Mammary epithelial cell (primary cell): Measurements from ENCODE around the gene KCNQ1.

Experiments used
- EZH2 ChIP-seq: IDR thresholded peaks from 2 replicates; pipeline ENCODE4 v1.6.1; 2012; ENCODE audit warnings: low read length, inconsistent platforms, borderline replicate concordance
- TF ChIP-seq, protein P1 (sequence below), 2 donors: IDR thresholded peaks in 1 of 2; conservative IDR thresholded peaks in 1 of 2; 2 replicates each; pipeline ENCODE4 v1.5.1; 2011 to 2012; ENCODE audit warnings: inconsistent platforms in 2 of 2, low read length in 2 of 2, mild to moderate bottlenecking in 2 of 2, control low read depth in 1 of 2, low read depth in 1 of 2; ENCODE audit not compliant: insufficient read depth in 1 of 2; ENCODE audit errors: extremely low read depth in 1 of 2

- no peak for TF ChIP-seq EZH2
- TF ChIP-seq, protein P1, sequence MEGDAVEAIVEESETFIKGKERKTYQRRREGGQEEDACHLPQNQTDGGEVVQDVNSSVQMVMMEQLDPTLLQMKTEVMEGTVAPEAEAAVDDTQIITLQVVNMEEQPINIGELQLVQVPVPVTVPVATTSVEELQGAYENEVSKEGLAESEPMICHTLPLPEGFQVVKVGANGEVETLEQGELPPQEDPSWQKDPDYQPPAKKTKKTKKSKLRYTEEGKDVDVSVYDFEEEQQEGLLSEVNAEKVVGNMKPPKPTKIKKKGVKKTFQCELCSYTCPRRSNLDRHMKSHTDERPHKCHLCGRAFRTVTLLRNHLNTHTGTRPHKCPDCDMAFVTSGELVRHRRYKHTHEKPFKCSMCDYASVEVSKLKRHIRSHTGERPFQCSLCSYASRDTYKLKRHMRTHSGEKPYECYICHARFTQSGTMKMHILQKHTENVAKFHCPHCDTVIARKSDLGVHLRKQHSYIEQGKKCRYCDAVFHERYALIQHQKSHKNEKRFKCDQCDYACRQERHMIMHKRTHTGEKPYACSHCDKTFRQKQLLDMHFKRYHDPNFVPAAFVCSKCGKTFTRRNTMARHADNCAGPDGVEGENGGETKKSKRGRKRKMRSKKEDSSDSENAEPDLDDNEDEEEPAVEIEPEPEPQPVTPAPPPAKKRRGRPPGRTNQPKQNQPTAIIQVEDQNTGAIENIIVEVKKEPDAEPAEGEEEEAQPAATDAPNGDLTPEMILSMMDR (conservative IDR thresholded peaks at IDR 0.05 in 1 of 2, IDR thresholded peaks at IDR 0.05 in 1 of 2; ENCODE audit: extremely low read depth in 1 of 2, insufficient read depth in 1 of 2, low read depth in 1 of 2, low read length in 2 of 2): no peak
These were observed 132.5 kb downstream of the KCNQ1 start for GRCh38 chr11:2577031-2577990.
